CD4-positive, alpha-beta T cell treated with Interferon gamma for 1 hour (primary cell): ENCODE data around the gene PPIF.

Source experiments
- DNase-seq: peaks from one replicate; pipeline ENCODE4 v3.0.0-alpha.2; 2020

Gene PPIF

DNA sequence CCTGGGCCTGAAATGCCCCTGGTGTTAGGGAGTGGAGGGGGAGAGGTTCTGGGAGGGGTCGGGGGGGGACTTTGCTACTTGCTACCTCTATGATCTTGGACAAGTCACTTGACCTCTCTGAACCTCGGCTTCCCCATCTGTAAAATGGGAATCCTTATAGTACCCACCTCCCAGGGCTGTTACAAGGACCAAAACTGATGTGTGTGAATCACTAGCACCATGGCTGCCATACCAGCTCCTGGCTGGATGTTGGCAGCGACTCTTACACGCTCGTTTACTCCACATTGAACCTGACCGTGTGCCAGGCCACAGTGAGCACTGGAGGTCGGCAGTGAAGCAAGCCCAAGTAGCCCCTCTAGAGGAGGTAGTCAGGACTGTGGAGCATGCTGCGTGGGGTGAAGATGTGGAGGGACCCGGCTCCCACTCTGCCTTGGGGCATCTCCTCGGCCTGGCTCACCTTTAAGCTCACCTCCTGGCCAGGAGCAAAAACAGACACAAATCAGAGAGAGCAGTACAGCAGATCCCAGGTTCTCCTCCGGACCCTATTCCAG, 28.9 kb downstream of the PPIF start:
- DNase-seq = no peak

DNA sequence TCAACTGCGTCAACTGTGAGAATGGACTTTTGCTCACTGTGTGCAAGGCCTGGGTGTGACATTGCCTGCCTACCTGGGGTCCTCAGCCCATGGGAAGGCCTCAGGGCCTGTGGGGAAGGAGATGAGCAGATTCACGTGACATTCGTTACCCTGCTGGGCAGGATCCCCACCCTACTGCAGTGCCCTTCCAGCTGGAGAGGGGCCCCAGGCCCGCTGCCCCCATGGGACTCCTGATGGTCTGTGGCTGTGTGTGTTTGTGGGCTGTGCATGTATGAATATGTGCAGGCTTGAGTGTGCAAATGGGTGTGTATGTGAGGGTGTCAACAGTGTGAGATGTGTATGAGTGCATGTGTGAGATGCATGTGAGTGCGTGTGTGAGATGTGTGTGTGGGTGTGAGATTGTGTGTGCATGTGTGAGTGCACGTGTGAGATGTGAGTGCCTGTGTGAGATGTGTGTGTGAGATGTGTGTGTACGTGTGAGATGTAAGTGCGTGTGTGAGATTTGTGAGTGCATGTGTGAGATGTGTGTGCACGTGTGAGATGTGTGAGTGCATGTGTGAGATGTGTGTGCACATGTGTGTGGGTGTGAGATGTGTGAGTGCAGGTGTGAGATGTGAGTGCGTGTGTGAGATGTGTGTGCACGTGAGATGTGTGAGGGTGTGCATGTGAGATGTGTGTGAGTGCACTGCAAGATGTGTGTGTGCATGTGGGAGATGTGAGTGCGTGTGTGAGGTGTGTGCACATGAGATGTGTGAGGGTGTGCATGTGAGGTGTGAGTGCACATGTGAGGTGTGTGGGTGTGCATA, 29.7 kb downstream of the PPIF start:
- DNase-seq = no peak

DNA sequence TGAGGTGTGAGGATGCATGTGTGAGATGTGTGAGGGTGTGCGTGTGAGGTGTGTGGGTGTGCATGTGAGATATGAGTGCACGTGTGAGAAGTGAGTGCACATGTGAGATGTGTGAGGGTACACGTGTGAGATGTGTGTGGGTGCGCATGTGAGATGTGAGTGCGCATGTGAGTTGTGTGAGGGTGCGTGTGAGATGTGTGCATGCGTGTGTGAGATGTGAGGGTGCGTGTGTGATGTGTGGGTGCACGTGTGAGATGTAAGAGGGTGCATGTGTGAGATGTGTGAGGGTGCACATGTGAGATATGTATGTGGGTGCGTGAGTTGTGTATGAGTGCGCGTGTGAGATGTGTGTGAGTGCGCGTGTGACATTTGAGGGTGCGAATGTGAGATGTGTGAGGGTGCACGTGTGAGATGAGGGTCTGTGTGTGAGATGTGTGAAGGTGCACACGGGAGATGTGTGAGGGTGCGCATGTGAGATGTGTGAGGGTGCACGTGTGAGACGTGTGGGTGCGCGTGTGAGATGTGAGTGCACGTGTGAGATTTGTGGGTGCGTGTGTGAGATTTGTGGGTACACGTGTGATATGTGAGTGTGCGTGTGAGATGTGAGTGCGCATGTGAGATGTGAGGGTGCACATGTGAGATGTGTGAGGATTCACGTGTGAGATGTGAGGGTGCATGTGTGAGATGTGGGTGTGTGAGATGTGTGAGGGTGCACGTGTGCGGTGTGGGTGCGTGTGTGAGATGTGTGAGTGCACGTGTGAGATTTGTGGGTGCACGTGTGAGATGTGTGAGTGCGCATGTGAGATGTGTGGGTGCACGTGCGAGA, 30.5 kb downstream of the PPIF start:
- DNase-seq = no peak

DNA sequence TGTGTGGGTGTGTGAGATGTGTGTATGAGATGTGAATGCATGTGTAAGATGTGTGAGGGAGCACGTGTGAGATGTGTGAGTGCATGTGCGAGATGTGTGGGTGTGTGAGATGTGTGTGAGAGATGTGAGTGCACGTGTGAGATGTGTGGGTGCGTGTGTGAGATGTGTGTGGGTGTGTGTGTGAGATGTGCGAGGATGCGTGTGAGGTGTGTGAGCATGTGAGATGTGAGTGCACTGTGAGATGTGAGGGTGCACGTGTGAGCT, 31.0 kb downstream of the PPIF start:
- no peak for DNase-seq

GRCh38 chr10:79378647-79379511, 31.6 kb downstream of the PPIF start:
- DNase-seq = no peak

DNA sequence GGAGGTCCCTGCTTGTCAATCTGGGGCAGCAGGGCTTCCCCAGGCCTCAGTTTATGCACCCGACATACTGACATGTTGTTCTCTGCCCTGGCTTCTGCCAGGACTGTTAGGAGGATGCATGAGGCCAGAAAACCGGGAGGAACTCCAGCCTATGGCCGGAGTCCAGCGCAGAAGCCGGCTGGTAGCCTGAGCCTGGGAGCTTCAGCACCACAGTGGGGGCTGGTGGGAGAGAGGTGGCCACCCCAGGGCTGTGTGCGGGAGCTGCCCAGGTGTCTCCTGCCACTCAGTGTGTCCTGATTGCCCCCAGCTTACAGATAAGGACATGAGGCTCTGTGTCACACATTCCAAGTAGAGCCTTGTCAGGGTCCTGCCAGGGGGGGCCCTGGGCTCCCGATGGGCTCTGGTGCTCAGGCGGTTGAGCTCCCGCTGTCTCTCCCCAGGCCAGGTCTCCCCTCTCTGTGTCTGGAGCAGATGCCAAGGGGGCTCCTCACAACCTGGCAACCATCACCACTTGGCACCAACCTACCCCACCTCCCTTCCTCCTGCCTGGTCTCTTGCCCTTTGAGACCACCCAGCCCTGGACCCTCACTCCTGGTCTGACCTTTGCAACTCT, 32.3 kb downstream of the PPIF start:
- DNase-seq = no peak

DNA sequence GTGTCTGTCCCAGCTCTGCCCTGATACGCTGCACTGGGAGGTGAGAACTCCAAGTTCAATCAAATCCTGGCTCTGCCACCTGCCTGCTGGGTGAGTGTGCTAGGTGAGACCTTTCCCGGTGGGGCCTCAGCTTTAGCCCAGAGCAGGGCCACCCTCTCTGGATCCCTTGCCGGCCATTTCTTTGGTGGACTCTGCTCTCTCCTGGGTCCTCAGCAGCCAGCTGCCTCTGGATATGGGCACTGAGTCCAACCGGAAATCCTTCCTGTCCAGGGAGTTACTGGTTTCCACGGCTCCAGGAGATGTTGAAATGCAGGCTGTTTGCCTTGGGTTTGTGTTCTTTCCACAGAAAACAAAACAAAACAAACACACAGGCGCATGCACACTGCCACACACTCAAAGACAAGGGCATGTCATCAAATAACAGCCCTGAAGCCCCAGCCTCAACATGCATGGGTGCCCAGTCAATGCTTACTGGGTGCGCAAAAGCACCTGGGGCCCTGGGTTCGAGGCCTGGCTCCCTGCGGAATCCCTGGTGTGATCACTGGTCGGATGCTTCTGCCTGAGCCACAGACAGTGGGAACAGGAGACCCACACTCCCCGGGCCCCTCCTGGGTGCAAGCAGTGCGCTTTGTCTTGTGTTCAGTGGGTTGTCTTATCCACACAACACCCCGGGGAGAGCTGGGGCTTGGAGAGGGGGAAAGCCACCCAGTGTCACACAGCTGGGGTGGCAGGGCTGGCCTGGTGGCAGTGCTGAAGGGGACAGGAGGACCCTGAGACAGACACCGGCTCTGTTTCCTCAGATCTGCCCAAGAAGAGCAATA, 33.1 kb downstream of the PPIF start:
- no peak for DNase-seq

GRCh38 chr10:79380946-79381721, 33.9 kb downstream of the PPIF start:
- no peak for DNase-seq

DNA sequence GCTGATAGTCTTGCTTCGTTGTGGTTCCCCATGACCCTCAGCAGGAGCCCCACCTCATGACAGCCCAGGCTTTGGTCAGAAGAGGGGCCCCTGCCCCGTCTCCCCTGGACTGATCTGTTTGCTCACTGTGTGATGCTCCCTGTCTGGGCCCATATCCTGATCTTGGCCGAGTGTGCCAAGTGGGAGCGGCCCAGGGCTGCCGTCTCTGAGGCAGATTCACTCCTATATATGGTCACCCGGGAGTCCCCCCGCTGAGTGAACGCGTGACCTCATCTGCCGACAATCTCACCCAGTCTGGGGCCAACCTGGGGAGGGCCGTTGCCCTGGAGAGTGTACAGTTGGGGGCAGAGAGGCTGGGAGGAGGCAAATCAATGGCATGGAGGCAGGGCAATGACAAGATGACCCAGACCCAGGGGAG, 34.5 kb downstream of the PPIF start:
- no peak for DNase-seq

- DNase-seq = no peak
Measured at GRCh38 chr10:79382491-79382941, 35.2 kb downstream of the PPIF start.

DNA sequence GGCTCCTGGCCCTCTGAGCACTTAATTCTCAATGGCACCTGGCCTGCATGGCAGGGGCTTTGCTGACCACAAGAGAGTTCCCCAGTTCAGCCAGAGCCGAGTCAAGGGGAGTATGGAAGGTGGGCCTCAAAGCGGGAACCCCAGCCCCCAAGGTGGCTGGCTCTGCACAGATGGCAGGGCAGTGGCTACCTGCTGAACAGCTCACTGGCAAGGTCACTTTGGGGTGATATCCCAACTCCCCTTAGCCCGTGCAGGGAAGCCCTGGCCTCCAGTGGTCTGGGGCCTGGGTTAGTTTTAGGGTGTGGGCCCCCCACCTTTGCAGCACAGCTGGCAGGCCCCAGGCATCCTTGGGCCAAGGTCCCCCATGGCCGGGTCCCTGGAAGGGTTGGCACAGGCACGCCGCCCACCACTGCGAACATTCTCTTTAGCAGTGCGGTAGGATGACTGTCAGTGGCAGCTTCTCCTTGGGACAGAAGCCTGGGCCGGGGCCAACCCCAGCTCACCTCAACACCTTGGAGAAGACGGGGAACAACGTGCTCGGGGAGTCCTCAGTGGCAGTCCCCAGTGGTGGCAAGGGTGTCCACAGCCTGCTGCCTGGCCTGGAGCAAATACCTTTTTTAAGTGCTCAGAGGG, 36.8 kb downstream of the PPIF start:
- DNase-seq = no peak

DNA sequence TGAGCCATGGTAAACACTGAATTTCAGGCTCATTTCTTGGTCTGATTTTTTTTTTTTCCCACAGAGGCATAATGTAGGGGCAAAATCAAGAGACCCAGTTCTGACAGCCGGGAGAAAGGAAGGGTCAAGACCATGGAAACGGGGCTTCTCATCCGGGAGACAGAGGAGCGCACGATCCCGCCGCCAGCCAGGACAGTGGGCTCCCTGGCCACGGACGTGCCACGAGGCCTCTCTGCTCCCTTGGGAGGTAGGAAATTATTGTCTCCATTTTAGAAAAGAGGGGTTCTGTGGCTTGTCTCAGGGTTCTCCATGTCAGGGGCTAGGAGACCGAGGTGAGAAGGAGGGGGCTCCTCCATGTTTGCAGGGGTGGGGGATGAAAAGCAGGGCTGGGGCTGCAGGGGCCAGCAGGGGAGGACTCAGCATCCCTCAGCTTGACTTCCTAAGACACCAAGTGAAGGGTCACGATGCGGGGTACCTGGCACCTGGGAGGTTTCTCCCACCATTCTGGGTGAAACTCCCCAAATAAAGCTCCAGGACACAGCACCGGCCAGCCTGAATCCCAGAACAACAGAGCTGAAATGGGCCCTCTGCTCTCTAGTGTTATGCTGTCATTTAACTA, 37.6 kb downstream of the PPIF start:
- DNase-seq = no peak

GRCh38 chr10:79385392-79385795, 38.1 kb downstream of the PPIF start:
- DNase-seq = no peak

GRCh38 chr10:79385804-79386531, 38.7 kb downstream of the PPIF start:
- DNase-seq = no peak

DNA sequence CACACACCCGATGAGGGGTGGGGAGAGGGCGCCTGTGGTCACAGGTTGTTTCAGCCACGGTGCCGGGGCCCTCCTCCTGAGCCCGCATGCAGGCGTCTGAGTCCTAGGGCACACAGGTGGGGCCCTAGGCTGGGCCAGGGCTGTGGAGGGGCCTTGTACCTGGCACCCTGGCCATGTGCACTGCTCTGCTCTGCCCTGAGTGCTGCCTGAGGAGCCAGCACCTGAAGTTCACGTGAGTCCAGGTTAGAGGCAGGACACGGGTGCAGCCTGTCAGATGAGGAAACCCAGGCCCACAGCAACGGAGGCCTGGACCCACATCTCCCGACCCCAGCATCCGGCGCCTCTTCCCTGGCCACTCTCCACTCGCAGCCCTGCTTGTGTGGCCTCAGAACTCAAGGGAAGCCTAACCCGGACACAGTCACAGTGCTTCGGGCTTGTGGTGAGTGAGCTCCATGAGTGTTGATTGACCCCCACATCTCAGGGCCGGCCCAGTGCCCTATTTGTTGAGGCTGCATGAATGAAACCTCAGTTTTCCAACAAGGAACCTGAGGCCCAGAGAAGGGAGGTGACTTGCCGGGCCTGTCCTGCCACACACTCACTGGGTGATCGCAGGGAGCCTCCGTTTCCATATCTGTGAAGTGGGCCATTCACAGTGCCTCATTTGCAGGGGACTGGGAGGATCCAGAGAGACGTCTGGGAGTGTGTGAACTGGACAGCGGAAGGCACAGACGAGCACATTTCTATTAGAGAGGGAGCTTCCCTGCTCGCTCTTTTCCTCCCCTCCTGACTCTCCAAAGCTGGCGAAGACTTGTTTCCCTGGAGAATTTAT, 39.6 kb downstream of the PPIF start:
- no peak for DNase-seq

GRCh38 chr10:79387466-79387973, 40.3 kb downstream of the PPIF start:
- no peak for DNase-seq

DNA sequence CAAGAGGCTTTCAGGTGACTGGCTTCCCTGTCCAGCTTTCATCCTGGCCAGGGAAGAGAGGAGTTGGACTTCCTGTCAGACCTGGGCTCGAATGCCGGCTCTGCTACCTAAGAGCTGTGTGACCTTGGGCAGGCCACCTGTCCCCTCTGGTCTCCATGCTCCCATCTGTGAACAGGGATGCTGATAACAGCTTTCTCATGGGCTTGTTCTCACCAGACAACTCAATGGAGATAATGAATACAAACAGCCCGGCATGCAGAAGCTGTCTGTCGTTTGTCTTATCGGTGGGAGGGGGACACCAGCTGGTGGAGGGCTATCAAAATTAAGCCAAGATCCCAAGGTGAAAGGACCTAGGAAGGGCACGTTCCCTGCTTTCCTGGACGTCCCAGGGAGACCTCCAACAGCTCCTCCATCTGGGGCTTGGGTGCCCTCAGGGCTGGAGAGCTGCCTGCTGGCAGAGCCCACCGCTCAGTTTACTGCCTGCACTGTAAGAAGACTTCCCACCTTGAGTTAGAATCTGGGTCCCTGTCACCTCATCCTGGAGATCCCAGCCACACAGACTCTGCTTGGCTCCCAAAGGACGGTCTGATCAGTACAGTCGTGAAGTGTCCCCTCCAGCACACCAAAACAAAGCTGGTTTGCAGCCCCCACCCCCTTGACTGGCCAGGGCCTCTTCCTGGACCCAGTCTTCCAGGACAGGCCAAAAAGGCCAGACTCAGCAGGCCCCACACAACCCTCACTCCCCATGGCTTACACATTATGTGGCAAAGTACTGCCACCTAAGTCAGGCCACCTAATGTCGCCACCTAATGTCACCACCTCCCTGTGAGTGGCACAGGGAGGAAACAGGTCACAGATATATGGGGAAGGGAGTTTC, 40.9 kb downstream of the PPIF start:
- no peak for DNase-seq
